GM21723 (cell line): Measurements from ENCODE around the gene IMMP2L.

Source experiments
- ATAC-seq: cut with Tn5 transposase; IDR thresholded peaks from one replicate; pipeline ENCODE4 v1.9.1; 2021; ENCODE audit warnings: mild to moderate bottlenecking, moderate library complexity; ENCODE audit not compliant: unreplicated experiment

IMMP2L gene

GRCh38 chr7:110853263-110853662 is 709.0 kb downstream of the IMMP2L start:
- no peak for ATAC-seq

- ATAC-seq, result no peak
Measured at GRCh38 chr7:110852156-110852940, 709.9 kb downstream of the IMMP2L start.

GRCh38 chr7:110850224-110850623 is 712.1 kb downstream of the IMMP2L start:
- ATAC-seq, result no peak

GRCh38 chr7:110842796-110843195 is 719.5 kb downstream of the IMMP2L start:
- no peak for ATAC-seq

GRCh38 chr7:110841840-110842545 is 720.3 kb downstream of the IMMP2L start:
- no peak for ATAC-seq

- no peak for ATAC-seq
Measured at GRCh38 chr7:110839866-110840265, 722.4 kb downstream of the IMMP2L start.

- ATAC-seq, result no peak
Measured at GRCh38 chr7:110835849-110836248, 726.4 kb downstream of the IMMP2L start.

GRCh38 chr7:110835218-110835617 is 727.1 kb downstream of the IMMP2L start:
- ATAC-seq, result no peak

- ATAC-seq, result no peak
Measured at GRCh38 chr7:110831419-110831818, 730.9 kb downstream of the IMMP2L start.

- ATAC-seq, result no peak
Measured at GRCh38 chr7:110830778-110831177, 731.5 kb downstream of the IMMP2L start.

GRCh38 chr7:110827936-110828335 is 734.4 kb downstream of the IMMP2L start:
- no peak for ATAC-seq

- no peak for ATAC-seq
Measured at GRCh38 chr7:110827287-110827855, 734.9 kb downstream of the IMMP2L start.

- no peak for ATAC-seq
Measured at GRCh38 chr7:110813986-110814385, 748.3 kb downstream of the IMMP2L start.

GRCh38 chr7:110809832-110810231 is 752.5 kb downstream of the IMMP2L start:
- no peak for ATAC-seq

GRCh38 chr7:110808361-110808760 is 753.9 kb downstream of the IMMP2L start:
- ATAC-seq, result no peak

GRCh38 chr7:110804501-110804900 is 757.8 kb downstream of the IMMP2L start:
- ATAC-seq, result no peak

GRCh38 chr7:110803602-110804143 is 758.6 kb downstream of the IMMP2L start:
- ATAC-seq, result no peak

- ATAC-seq, result peak; percentile 49
Measured at GRCh38 chr7:110801502-110801901, 760.8 kb downstream of the IMMP2L start.

GRCh38 chr7:110800984-110801383 is 761.3 kb downstream of the IMMP2L start:
- peak; percentile 32 for ATAC-seq

- no peak for ATAC-seq
Measured at GRCh38 chr7:110797656-110798055, 764.6 kb downstream of the IMMP2L start.

GRCh38 chr7:110790992-110791391 is 771.3 kb downstream of the IMMP2L start:
- no peak for ATAC-seq
